ENCODE data around the gene TRIM37. TPM values are rescaled to one million over a fixed set of nuclear protein-coding genes. Genes with fewer than 3 reads are reported as not detected.

Gene TRIM37
- total and polyA plus RNA-seq, 2 of the 8 experiments (the other 6 are each of a cell fraction or from before 2014, with no cell fraction given), result 38.2 to 57.0 TPM

GRCh38 chr17:59149841-59150511, 43.3 kb upstream of the TRIM37 start:
- Histone ChIP-seq H4K8ac (ENCODE audit: extremely low read depth, insufficient read depth, low read length) (no peak overlapping the region), H2BK20ac (ENCODE audit: low read length) (no peak overlapping the region), H3K9ac (replicated peaks in 1 of 4; ENCODE audit: extremely low read depth in 1 of 4, low read depth in 3 of 4, low read length in 3 of 4) (no peak overlapping the region), H3K4me3 (ENCODE audit: extremely low read depth in 1 of 4, insufficient read depth in 2 of 4, low read depth in 3 of 4, low read length in 4 of 4) (no peak overlapping the region), H2BK12ac (ENCODE audit: low read depth, low read length) (no peak overlapping the region), H3K23me2 (ENCODE audit: low read depth, low read length) (peaks cover 8% of the 10 kb centered on the region), H3K4me2 (ENCODE audit: insufficient read depth in 1 of 2, low read depth in 2 of 2, low read length in 2 of 2) (no peak overlapping the region), H3K9me3 (ENCODE audit: insufficient read depth in 2 of 2, low read depth in 1 of 2, low read length in 1 of 2) (no peaks in the 10 kb centered on the region), H3K79me1 (ENCODE audit: low read depth, low read length) (peaks cover 2% of the 10 kb centered on the region; the same call in 1 of the 2 replicates), H2BK5ac (ENCODE audit: low read depth, low read length) (no peak overlapping the region), H3K36me3 (ENCODE audit: control insufficient read depth in 2 of 4, insufficient read depth in 4 of 4, low read length in 3 of 4) (peaks cover 0 to 2% (median 0%) of the 10 kb centered on the region in 4 experiments; a peak in 1 of 8 replicates), H4K91ac (replicated peaks; ENCODE audit: insufficient read length, low read length) (no peak overlapping the region), H3K27me3 (replicated peaks in 1 of 4; ENCODE audit: control insufficient read depth in 3 of 4, extremely low read depth in 1 of 4, insufficient read depth in 3 of 4, low read length in 3 of 4) (no peaks in the 10 kb centered on the region), H3K14ac (ENCODE audit: insufficient read length) (no peak overlapping the region), H2BK120ac (replicated peaks; ENCODE audit: low read depth, low read length) (no peak overlapping the region), H4K20me1 (replicated peaks in 1 of 2; ENCODE audit: control insufficient read depth in 1 of 2, insufficient read depth in 2 of 2, low read length in 2 of 2) (peaks cover 5 to 6% of the 10 kb centered on the region in 2 experiments), H2AFZ (ENCODE audit: low read length) (no peak overlapping the region), H2AK5ac (ENCODE audit: low read depth, low read length) (no peak overlapping the region), H3K4ac (replicated peaks; ENCODE audit: insufficient read length, low read depth, low read length) (no peak overlapping the region), H3K79me2 (ENCODE audit: control insufficient read depth in 1 of 2, insufficient read depth in 2 of 2, low read length in 2 of 2) (peaks cover 18 to 95% of the 10 kb centered on the region in 2 experiments), H3K27ac (ENCODE audit: low read depth, low read length) (no peak overlapping the region), H3K23ac (ENCODE audit: insufficient read length) (no peak overlapping the region), H3K56ac (replicated peaks; ENCODE audit: insufficient read length, low read depth, low read length) (no peak overlapping the region), H3K18ac (ENCODE audit: extremely low read depth, low read length) (no peak overlapping the region), H4K5ac (ENCODE audit: insufficient read length, low read depth, low read length) (no peak overlapping the region), H2BK15ac (ENCODE audit: low read length) (no peak overlapping the region), H3K4me1 (replicated peaks in 1 of 4; ENCODE audit: control insufficient read depth in 3 of 4, insufficient read depth in 4 of 4, low read length in 3 of 4) (peaks cover 0 to 8% (median 3%) of the 10 kb centered on the region in 4 experiments; a peak in 3 of 7 replicates)
- 89% methylated on average over 5 of the region's 5 CpGs; no CpG with 5 or more reads in 1 of the 2 experiments for WGBS, 2 experiments (ENCODE audit: extremely low coverage in 1 of 2, insufficient coverage in 1 of 2, insufficient read length in 1 of 2, insufficient replicate concordance in 2 of 2, low coverage in 1 of 2, low lambda C conversion rate in 2 of 2, missing lambda C conversion rate in 1 of 2)
- FAIRE-seq, result no peak
- CTCF ChIA-PET (ENCODE audit: partially characterized antibody), result interaction anchor here (1.5 kb wide), 1 partner anchor 15 kb away, joined by 6 read pairs; no protein-coding TSS in a partner anchor
- DNase-seq (ENCODE audit: low read depth in 1 of 2, low spot score in 2 of 2), result no peak
- POLR2A ChIA-PET (ENCODE audit: partially characterized antibody), result interaction anchor here (0.7 to 3.9 kb wide), 3 partner anchors 9 to 14 kb away, joined by 3 to 14 read pairs (median 7); no protein-coding TSS in a partner anchor
- no peak for TF ChIP-seq BCL11A (IDR thresholded peaks at IDR 0.05; ENCODE audit: low read depth in 2 of 2, low read length in 2 of 2)

Measured in H1 (cell line).